Lung (tissue), 12 donors: ENCODE results near the gene CPLX1. TPM values are rescaled to one million over a fixed set of nuclear protein-coding genes. Genes with fewer than 3 reads are reported as not detected.

ENCODE experiments used
- ATAC-seq: fragments of 200-7000 bp; cut with Tn5 transposase; one replicate; pipeline ENCODE4 v1.9.1; 2020; ENCODE audit warnings: moderate number of reproducible peaks; ENCODE audit not compliant: insufficient read depth, low FRiP score
- DNase-seq, 3 donors: peaks; one replicate each; pipeline ENCODE4 v3.0.0-alpha.2; 2013 to 2017
- H3K27ac ChIP-seq, 2 donors: one replicate each; pipeline ENCODE4 v1.5.1; 2013; ENCODE audit warnings: mild to moderate bottlenecking in 2 of 2, moderate library complexity in 2 of 2, control low read depth in 1 of 2, inconsistent platforms in 1 of 2, low read depth in 1 of 2, low read length in 1 of 2
- H3K27me3 ChIP-seq, 3 donors: one replicate each; pipeline ENCODE4 v1.5.1; 2013; ENCODE audit warnings: low read length in 2 of 3; ENCODE audit not compliant: control insufficient read depth in 3 of 3, insufficient read depth in 3 of 3
- H3K36me3 ChIP-seq, 4 donors: one replicate each; pipeline ENCODE4 v1.5.1; 2013; ENCODE audit warnings: low read length in 4 of 4, mild to moderate bottlenecking in 1 of 4, moderate library complexity in 1 of 4; ENCODE audit not compliant: control insufficient read depth in 4 of 4, insufficient read depth in 4 of 4
- H3K4me1 ChIP-seq, 5 donors: one replicate each; pipeline ENCODE4 v1.5.1; 2013; ENCODE audit warnings: low read length in 5 of 5, mild to moderate bottlenecking in 2 of 5, moderate library complexity in 1 of 5; ENCODE audit not compliant: control insufficient read depth in 5 of 5, insufficient read depth in 5 of 5
- H3K4me3 ChIP-seq: one replicate; pipeline ENCODE4 v1.5.1; 2013; ENCODE audit warnings: mild to moderate bottlenecking, control low read depth, moderate library complexity
- H3K9ac ChIP-seq, 2 donors: one replicate each; pipeline ENCODE4 v1.5.1; 2013; ENCODE audit warnings: low read length in 2 of 2, control low read depth in 1 of 2; ENCODE audit not compliant: insufficient read depth in 1 of 2
- H3K9me3 ChIP-seq, 4 donors: one replicate each; pipeline ENCODE4 v1.5.1; 2013; ENCODE audit warnings: low read length in 3 of 4, mild to moderate bottlenecking in 1 of 4, moderate library complexity in 1 of 4; ENCODE audit not compliant: control insufficient read depth in 4 of 4, insufficient read depth in 3 of 4
- WGBS, 2 donors: extraction: QIAGEN DNeasy Blood & Tissue Kit; methylation state at CpG; one replicate each; pipeline ENCODE4 v1.1.7; 2013; 5-methylcytosine and 5-hydroxymethylcytosine counted together
- polyA plus RNA-seq, 2 donors: library from polyadenylated mRNA; stranded (reverse); fragments of 200-250 nt; gene quantifications; one replicate each; pipeline ENCODE4 v1.2.1, GENCODE V29; 2013
- total RNA-seq, 2 donors: library from RNA; depleted of rRNA in 1 of 2; stranded (reverse); fragments of >200 nt in 1 of 2; gene quantifications; one replicate each; pipeline ENCODE4 v1.2.1, GENCODE V29; 2014 to 2021
- TF ChIP-seq, protein P1 (sequence below): IDR thresholded peaks from 2 replicates; pipeline ENCODE4 v1.5.1; 2012; ENCODE audit warnings: mild to moderate bottlenecking; ENCODE audit errors: control extremely low read depth, extremely low read depth
- donor health status: control.
- donor health status: control.
- donor health status: Bipolar disorder and iron deficiency.
- donor health status: healthy.
- donor health status: DM: yes; HTN: yes; CAD: no.

The CPLX1 gene
- total and polyA plus RNA-seq, 4 donors = 1.1 to 3.9 (median 2.1) TPM

- Histone ChIP-seq H3K4me1 (no peaks in the 10 kb centered on the region), H3K4me3 (no peak overlapping the region), H3K9ac (no peak overlapping the region), H3K27me3 (no peaks in the 10 kb centered on the region), H3K9me3 (peaks cover 0 to 4% (median 1%) of the 10 kb centered on the region in 4 donors), H3K36me3 (peaks cover 25 to 83% (median 40%) of the 10 kb centered on the region in 4 donors), H3K27ac (no peak overlapping the region)
- TF ChIP-seq, protein P1, sequence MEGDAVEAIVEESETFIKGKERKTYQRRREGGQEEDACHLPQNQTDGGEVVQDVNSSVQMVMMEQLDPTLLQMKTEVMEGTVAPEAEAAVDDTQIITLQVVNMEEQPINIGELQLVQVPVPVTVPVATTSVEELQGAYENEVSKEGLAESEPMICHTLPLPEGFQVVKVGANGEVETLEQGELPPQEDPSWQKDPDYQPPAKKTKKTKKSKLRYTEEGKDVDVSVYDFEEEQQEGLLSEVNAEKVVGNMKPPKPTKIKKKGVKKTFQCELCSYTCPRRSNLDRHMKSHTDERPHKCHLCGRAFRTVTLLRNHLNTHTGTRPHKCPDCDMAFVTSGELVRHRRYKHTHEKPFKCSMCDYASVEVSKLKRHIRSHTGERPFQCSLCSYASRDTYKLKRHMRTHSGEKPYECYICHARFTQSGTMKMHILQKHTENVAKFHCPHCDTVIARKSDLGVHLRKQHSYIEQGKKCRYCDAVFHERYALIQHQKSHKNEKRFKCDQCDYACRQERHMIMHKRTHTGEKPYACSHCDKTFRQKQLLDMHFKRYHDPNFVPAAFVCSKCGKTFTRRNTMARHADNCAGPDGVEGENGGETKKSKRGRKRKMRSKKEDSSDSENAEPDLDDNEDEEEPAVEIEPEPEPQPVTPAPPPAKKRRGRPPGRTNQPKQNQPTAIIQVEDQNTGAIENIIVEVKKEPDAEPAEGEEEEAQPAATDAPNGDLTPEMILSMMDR = no peak
- DNase-seq (no peak), ATAC-seq (no peak)
- 96 to 97% methylated on average over 10 to 11 of the region's 11 CpGs for WGBS, 2 donors
Observed at GRCh38 chr4:865121-865465, 39.2 kb upstream of the CPLX1 start.

- 97% methylated on average over 42 of the region's 42 CpGs for WGBS, 2 donors
Observed at GRCh38 chr4:864456-865120, 38.7 kb upstream of the CPLX1 start.

DNA sequence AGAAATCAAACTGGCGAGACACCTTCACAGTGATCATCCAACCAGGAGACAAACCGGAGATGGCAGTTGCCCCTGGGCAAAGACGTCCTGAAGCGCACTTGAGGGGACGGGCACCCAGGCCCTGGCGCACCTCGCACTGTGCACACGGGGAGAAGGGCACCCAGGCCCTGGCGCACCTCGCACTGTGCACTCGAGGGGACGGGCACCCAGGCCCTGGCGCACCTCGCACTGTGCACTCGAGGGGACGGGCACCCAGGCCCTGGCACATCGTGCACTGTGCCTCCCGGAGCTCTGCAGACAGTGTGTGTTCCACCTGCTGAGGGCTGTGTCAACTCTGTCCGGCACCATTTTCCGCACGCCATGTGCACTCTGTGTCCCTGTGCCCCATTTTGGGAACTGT lies 34.6 kb upstream of the CPLX1 start:
- H3K9ac ChIP-seq = no peak overlapping the region
- H3K36me3 ChIP-seq = peaks cover 23 to 72% (median 41%) of the 10 kb centered on the region in 4 donors
- ATAC-seq (no peak), DNase-seq (no peak)
- TF ChIP-seq, protein P1 = no peak
- no peaks in the 10 kb centered on the region for H3K4me1 ChIP-seq
- WGBS, 2 donors = 97 to 98% methylated on average over 21 of the region's 21 CpGs
- H3K9me3 ChIP-seq = no peaks in the 10 kb centered on the region
- H3K27me3 ChIP-seq = no peaks in the 10 kb centered on the region
- no peak overlapping the region for H3K4me3 ChIP-seq
- no peak overlapping the region for H3K27ac ChIP-seq

More at GRCh38 chr4:864456-865120, 38.7 kb upstream of the CPLX1 start:
- Histone ChIP-seq H3K9me3 (peaks cover 0 to 2% (median under 1%) of the 10 kb centered on the region in 4 donors), H3K4me1 (no peaks in the 10 kb centered on the region), H3K27ac (no peak overlapping the region), H3K9ac (no peak overlapping the region), H3K4me3 (no peak overlapping the region), H3K36me3 (peaks cover 25 to 82% (median 37%) of the 10 kb centered on the region in 4 donors), H3K27me3 (no peaks in the 10 kb centered on the region)
- DNase-seq = no peak
- ATAC-seq = no peak
- TF ChIP-seq, protein P1 = no peak

- no peaks in the 10 kb centered on the region for H3K4me1 ChIP-seq
- H3K27ac ChIP-seq = no peak overlapping the region
- DNase-seq = no peak
- TF ChIP-seq, protein P1 = no peak
- WGBS, 2 donors = 96 to 97% methylated on average over 12 to 13 of the region's 13 CpGs
- H3K4me3 ChIP-seq = no peak overlapping the region
- H3K36me3 ChIP-seq = peaks cover 16 to 64% (median 39%) of the 10 kb centered on the region in 4 donors
- no peak overlapping the region for H3K9ac ChIP-seq
- H3K27me3 ChIP-seq = no peaks in the 10 kb centered on the region
- no peak for ATAC-seq
- H3K9me3 ChIP-seq = no peaks in the 10 kb centered on the region
Observed at GRCh38 chr4:859496-859895, 33.6 kb upstream of the CPLX1 start.
